GM19452 (cell line): Measurements from ENCODE around the gene ZNF552.
A peak's percentile ranks its signal among the peaks of the same experiment; 100 is the strongest.
"Not testable (repeated sequence)": the region's sequence is repeated elsewhere in the genome, so short reads cannot be mapped to it uniquely, and the experiment has no call there.

Experiments
- ATAC-seq: cut with Tn5 transposase; IDR thresholded peaks from one replicate; pipeline ENCODE4 v1.9.1; 2021; ENCODE audit not compliant: unreplicated experiment

ZNF552 gene

GRCh38 chr19:57814505-57815246, at the start of gene ZNF552:
Gene ZNF552 (minus strand): TSS chr19:57814913. CDS start chr19:57814743, 170 bp downstream.
- ATAC-seq = peak; percentile 71

- ATAC-seq = not testable (repeated sequence)
These were observed 47.6 kb upstream of the ZNF552 start for GRCh38 chr19:57862351-57862750.

- not testable (repeated sequence) for ATAC-seq
These were observed 39.4 kb upstream of the ZNF552 start for GRCh38 chr19:57854117-57854516.

- ATAC-seq = not testable (repeated sequence)
These were observed 37.3 kb upstream of the ZNF552 start for GRCh38 chr19:57851812-57852603.

GRCh38 chr19:57850553-57851017, 35.9 kb upstream of the ZNF552 start:
- no peak for ATAC-seq

- peak; percentile 94 for ATAC-seq
These were observed 35.2 kb upstream of the ZNF552 start, which contains the start of gene ZNF587 for GRCh38 chr19:57849666-57850473. Gene ZNF587 (plus strand): TSS chr19:57849859. CDS start chr19:57850039, 180 bp downstream.

GRCh38 chr19:57849162-57849665, 34.5 kb upstream of the ZNF552 start:
- peak; percentile 15 for ATAC-seq

- ATAC-seq = not testable (repeated sequence)
These were observed 32.5 kb upstream of the ZNF552 start for GRCh38 chr19:57847164-57847563.

- ATAC-seq = no peak
These were observed 26.5 kb upstream of the ZNF552 start for GRCh38 chr19:57841122-57841763.

- not testable (repeated sequence) for ATAC-seq
These were observed 24.0 kb upstream of the ZNF552 start for GRCh38 chr19:57838622-57839191.

GRCh38 chr19:57836991-57837390, 22.3 kb upstream of the ZNF552 start:
- ATAC-seq = not testable (repeated sequence)

- ATAC-seq = no peak
These were observed 15.4 kb upstream of the ZNF552 start, which contains the start of gene ZNF587B for GRCh38 chr19:57830071-57830602. Gene ZNF587B (plus strand): TSS chr19:57830299. CDS start chr19:57830529, 230 bp downstream.

GRCh38 chr19:57829316-57829715, 14.6 kb upstream of the ZNF552 start:
- no peak for ATAC-seq

GRCh38 chr19:57825511-57825910, 10.8 kb upstream of the ZNF552 start:
- no peak for ATAC-seq

- not testable (repeated sequence) for ATAC-seq
These were observed 8.9 kb upstream of the ZNF552 start for GRCh38 chr19:57823608-57824007.

GRCh38 chr19:57823155-57823554, 8.4 kb upstream of the ZNF552 start:
- ATAC-seq = not testable (repeated sequence)

- not testable (repeated sequence) for ATAC-seq
These were observed 6.8 kb upstream of the ZNF552 start for GRCh38 chr19:57821501-57821900.

GRCh38 chr19:57821095-57821494, 6.4 kb upstream of the ZNF552 start:
- not testable (repeated sequence) for ATAC-seq

GRCh38 chr19:57820599-57820998, 5.9 kb upstream of the ZNF552 start:
- ATAC-seq = no peak
